Esophagus squamous epithelium (tissue), 5 donors: Measurements from ENCODE around the gene RAB15. TPM values are rescaled to one million over a fixed set of nuclear protein-coding genes. Genes with fewer than 3 reads are reported as not detected.
"Not testable (repeated sequence)": the region's sequence is repeated elsewhere in the genome, so short reads cannot be mapped to it uniquely, and the experiment has no call there.

Experiments
- DNase-seq: peaks from one replicate; lab custom pipeline; 2025; lab: John Stamatoyannopoulos, UW
- H3K27ac ChIP-seq, 4 donors: fragments of 200-600 bp; sonication (generic); one replicate each; pipeline ENCODE4 v1.5.1; 2016 to 2019; ENCODE audit warnings: mild to moderate bottlenecking in 1 of 4
- H3K27me3 ChIP-seq, 4 donors: fragments of 200-600 bp; sonication (generic); 1 replicate in 3 of 4; 2 replicates in 1 of 4; pipeline versions ENCODE4 v1.5.1 to v1.6.0; 2017 to 2021; ENCODE audit warnings: antibody characterized with exemption in 1 of 4
- H3K36me3 ChIP-seq, 3 donors: fragments of 200-600 bp; sonication (generic); one replicate each; pipeline ENCODE4 v1.5.1; 2016 to 2019
- H3K4me1 ChIP-seq, 3 donors: fragments of 200-600 bp; sonication (generic); one replicate each; pipeline ENCODE4 v1.5.1; 2017 to 2019
- H3K4me3 ChIP-seq, 4 donors: fragments of 200-600 bp; sonication (generic); 1 replicate in 3 of 4; 2 replicates in 1 of 4; pipeline ENCODE4 v1.5.1; 2016 to 2019; ENCODE audit warnings: mild to moderate bottlenecking in 2 of 4, moderate library complexity in 1 of 4
- H3K9me3 ChIP-seq, 3 donors: fragments of 200-600 bp; sonication (generic); one replicate each; pipeline ENCODE4 v1.5.1; 2016 to 2019
- CTCF ChIP-seq, 6 experiments: fragments of 450-650 bp in 4 of 6; fragments of 200-600 bp in 2 of 6; sonication (generic) in 2 of 6; IDR thresholded peaks; one replicate each; pipeline ENCODE4 v1.5.1; 2016 to 2019; ENCODE audit warnings: antibody characterized with exemption in 6 of 6, mild to moderate bottlenecking in 4 of 6, moderate library complexity in 4 of 6
- POLR2A ChIP-seq, 4 donors: fragments of 450-650 bp; IDR thresholded peaks; one replicate each; pipeline ENCODE4 v1.6.1; 2017; ENCODE audit warnings: antibody characterized with exemption in 4 of 4, mild to moderate bottlenecking in 4 of 4, moderate library complexity in 3 of 4
- WGBS, 2 donors: methylation state at CpG; one replicate each; pipeline ENCODE4 v1.1.5; 2018; 5-methylcytosine and 5-hydroxymethylcytosine counted together
- intact Hi-C: fragments of 100-400 bp; cut with DNase I; formaldehyde crosslinking; loops from one replicate; pipeline ENCODE4 v1.15.0; 2022
- total RNA-seq, 4 donors: library from RNA; depleted of rRNA; stranded (reverse); fragments of >200 nt; gene quantifications; one replicate each; pipeline ENCODE4 v1.1.0, GENCODE V29; 2016
- donor health status: DM: yes; HTN: yes; CAD: no.

The RAB15 gene
- total RNA-seq, 4 donors from 2014 or later = 2.5 to 7.0 (median 5.2) TPM

GRCh38 chr14:64914237-64915028 lies 57.7 kb downstream of the RAB15 start, which contains the start of gene CHURC1:
Gene CHURC1 (plus strand): TSS chr14:64914455. CDS start chr14:64914496, 41 bp downstream.
- no peaks in the 10 kb centered on the region for H3K36me3 ChIP-seq
- H3K27ac ChIP-seq = peak within 1 kb of the TSS; percentile 95 to 99 (median 98)
- no peaks in the 10 kb centered on the region for H3K9me3 ChIP-seq
- WGBS, 2 donors = 0 to 3% methylated on average over 16 to 19 of the region's 49 CpGs
- TF ChIP-seq CTCF (IDR thresholded peaks at IDR 0.05) = peak in 2 of 6 experiments; percentile 11 to 12
- TF ChIP-seq POLR2A (IDR thresholded peaks at IDR 0.05) = peak in 3 of 4 donors; percentile 60 to 91 (median 70)
- peaks cover 0 to 48% (median 19%) of the 10 kb centered on the region in 3 donors for H3K4me1 ChIP-seq
- DNase-seq = peak; percentile 82
- H3K4me3 ChIP-seq = peak within 1 kb of the TSS; percentile 76 to 98 (median 96)
- no peaks in the 10 kb centered on the region for H3K27me3 ChIP-seq
- intact Hi-C loops = no loop called here

- Histone ChIP-seq H3K4me1 (peaks cover 0 to 42% (median 19%) of the 10 kb centered on the region in 3 donors), H3K4me3 (peak overlapping the region; percentile 76 to 98 (median 96)), H3K27ac (peak overlapping the region in 3 of 4 donors; percentile 97 to 99 (median 98))
- DNase-seq, H3K36me3 ChIP-seq, H3K9me3 ChIP-seq, H3K27me3 ChIP-seq, intact Hi-C loops: not testable (repeated sequence)
- 63 to 79% methylated on average over 5 of the region's 5 CpGs for WGBS, 2 donors
Observed at GRCh38 chr14:64913477-64913876, 58.7 kb downstream of the RAB15 start.

- no peaks in the 10 kb centered on the region for H3K9me3 ChIP-seq
- intact Hi-C loops = no loop called here
- no peaks in the 10 kb centered on the region for H3K27me3 ChIP-seq
- no peak overlapping the region for H3K4me3 ChIP-seq
- 0 to 41% methylated on average over 1 of the region's 1 CpG for WGBS, 2 donors
- no peaks in the 10 kb centered on the region for H3K36me3 ChIP-seq
- H3K4me1 ChIP-seq = peaks cover 0 to 30% (median 19%) of the 10 kb centered on the region in 3 donors
- TF ChIP-seq POLR2A (IDR thresholded peaks at IDR 0.05) (no peak), CTCF (IDR thresholded peaks at IDR 0.05) (no peak)
- no peak for DNase-seq
- no peak overlapping the region for H3K27ac ChIP-seq
Observed at GRCh38 chr14:64912261-64912660, 59.9 kb downstream of the RAB15 start.

DNA sequence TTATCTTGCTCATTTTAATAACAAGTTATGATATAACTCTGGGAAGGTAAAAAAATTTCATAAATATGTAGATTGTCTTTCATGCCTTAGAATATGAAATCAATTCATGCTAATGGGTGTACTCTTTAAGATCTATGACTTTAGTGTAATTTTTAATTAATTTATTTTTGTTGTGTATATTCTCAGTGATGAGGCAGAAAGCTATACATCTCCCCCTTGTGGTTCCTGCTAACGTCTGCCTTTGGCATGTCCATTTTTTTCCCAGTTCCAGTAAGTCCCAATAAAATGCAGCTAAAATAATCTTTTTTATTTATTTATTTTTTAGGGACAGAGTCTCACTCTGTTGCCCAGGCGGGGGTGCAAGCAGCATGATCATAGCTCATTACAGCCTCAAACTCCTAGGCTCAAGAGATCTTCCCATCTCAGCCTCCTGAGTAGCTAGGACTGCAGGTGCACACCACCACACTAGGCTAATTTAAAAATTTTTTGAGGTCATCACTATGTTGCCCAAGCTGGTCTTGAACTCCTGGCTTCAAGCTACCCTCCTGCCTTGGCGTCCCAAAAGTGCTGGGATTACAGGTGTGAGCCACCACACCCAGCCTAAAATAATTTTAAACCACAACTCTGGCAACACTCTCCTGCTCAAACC lies 61.2 kb downstream of the RAB15 start:
- H3K27me3 ChIP-seq = no peaks in the 10 kb centered on the region
- no peak for DNase-seq
- peaks cover 0 to 18% (median 13%) of the 10 kb centered on the region in 3 donors for H3K4me1 ChIP-seq
- no peak overlapping the region for H3K4me3 ChIP-seq
- H3K9me3 ChIP-seq = no peaks in the 10 kb centered on the region
- no peak overlapping the region for H3K27ac ChIP-seq
- intact Hi-C loops = no loop called here
- H3K36me3 ChIP-seq = no peaks in the 10 kb centered on the region
- WGBS, 2 donors = 17 to 25% methylated on average over 3 of the region's 3 CpGs
- TF ChIP-seq CTCF (IDR thresholded peaks at IDR 0.05) = peak in 5 of 6 experiments; percentile 30 to 54 (median 47)
- TF ChIP-seq POLR2A (IDR thresholded peaks at IDR 0.05) = no peak

- TF ChIP-seq POLR2A (IDR thresholded peaks at IDR 0.05) = no peak
- TF ChIP-seq CTCF (IDR thresholded peaks at IDR 0.05) = no peak
- intact Hi-C loops = no loop called here
- Histone ChIP-seq H3K27ac (no peak overlapping the region), H3K4me3 (no peak overlapping the region), H3K9me3 (no peaks in the 10 kb centered on the region), H3K27me3 (no peaks in the 10 kb centered on the region), H3K4me1 (no peaks in the 10 kb centered on the region), H3K36me3 (no peaks in the 10 kb centered on the region)
- DNase-seq = no peak
- WGBS, 2 donors = 25 to 39% methylated on average over 6 of the region's 6 CpGs
Observed at GRCh38 chr14:64906022-64906421, 66.1 kb downstream of the RAB15 start.
